ENCODE results near the gene ZSCAN31. TPM values are rescaled to one million over a fixed set of nuclear protein-coding genes. Genes with fewer than 3 reads are reported as not detected.
"Not testable (repeated sequence)": the region's sequence is repeated elsewhere in the genome, so short reads cannot be mapped to it uniquely, and the experiment has no call there.

Gene ZSCAN31
- 3.3 and 10.8 TPM in 2 replicates for total RNA-seq

DNA sequence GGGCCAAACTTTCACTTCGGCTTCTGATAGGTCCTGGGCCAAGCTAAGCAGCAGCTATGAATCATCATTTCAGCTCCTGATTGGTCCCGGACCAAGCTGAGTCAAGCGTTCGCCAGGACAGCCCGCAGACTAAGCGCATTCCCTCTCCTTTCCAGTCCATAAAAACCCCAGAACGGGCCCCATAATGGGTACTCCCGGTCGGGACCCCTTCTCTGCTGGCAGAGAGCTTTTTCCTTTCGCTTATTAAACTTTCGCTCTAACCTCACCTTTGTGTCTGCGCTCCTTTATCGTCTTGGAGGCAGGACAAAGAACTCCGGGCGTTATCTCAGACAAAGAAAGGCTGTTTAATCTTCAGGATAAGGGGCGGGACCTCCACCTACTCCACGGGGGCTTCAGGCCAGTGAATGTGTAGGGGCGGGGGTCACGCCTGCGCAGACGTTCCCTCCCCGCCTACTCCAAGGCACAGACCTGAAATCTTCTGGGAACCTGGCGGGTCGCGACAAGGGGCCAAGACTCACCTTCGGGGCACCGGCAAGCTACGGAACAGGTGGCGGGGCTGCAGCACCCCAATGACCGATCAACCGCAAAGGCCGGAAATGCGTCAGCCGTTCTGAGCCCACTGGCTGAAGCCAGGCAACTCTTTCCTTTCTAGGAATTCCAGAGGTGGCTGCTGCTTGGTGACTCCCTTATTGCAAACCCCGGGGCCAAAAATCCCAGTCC lies at the start of gene ZSCAN31:
ZSCAN31 (minus strand) TSS at position 585 of the 720 bp plus-strand sequence. CDS start 6,465 bp downstream, outside the sequence.
- DNase-seq (ENCODE audit: low read depth) = peak; percentile 98

DNA sequence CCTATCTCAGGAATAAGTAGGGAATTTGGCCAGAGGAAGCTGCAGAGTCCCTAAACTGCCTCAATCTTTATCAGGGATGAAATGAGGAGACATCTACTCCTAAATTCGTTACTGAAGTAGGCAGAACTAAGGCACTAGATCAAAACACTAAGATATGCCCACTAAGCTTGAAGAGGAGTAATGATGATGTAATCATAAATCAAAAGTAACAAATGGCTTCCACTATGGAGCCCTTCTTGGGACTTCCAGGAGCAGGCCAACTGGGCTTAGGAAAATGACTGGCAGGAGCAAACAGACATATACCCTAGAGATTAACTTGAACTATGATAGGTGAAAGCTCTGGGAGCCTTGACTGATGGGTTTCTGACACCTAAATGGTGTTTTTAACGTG lies 48.2 kb upstream of the ZSCAN31 start:
- no peak for DNase-seq (ENCODE audit: low read depth)

- peak; percentile 79 for DNase-seq (ENCODE audit: low read depth)
Measured at GRCh38 chr6:28383235-28384142, 47.5 kb upstream of the ZSCAN31 start.

DNA sequence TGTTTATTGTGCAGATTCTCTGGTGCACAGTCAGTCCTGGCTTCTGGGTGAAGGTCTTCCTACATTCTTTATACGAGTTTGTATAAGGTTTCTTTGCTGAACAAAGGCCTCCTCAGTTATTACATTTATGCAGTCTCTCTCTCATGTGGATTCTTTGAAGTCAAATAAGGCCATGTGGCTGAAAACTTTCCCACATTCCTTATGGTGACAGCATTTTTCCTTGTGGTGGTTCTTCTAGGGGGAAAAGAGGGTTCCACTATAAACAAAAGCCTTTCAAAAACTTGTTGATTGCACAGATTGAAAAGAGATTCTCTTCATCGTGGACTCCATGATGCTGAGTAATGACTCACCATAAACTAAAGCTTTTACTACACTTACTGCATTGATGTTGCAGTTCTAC lies 44.4 kb upstream of the ZSCAN31 start:
- DNase-seq (ENCODE audit: low read depth) = no peak

DNA sequence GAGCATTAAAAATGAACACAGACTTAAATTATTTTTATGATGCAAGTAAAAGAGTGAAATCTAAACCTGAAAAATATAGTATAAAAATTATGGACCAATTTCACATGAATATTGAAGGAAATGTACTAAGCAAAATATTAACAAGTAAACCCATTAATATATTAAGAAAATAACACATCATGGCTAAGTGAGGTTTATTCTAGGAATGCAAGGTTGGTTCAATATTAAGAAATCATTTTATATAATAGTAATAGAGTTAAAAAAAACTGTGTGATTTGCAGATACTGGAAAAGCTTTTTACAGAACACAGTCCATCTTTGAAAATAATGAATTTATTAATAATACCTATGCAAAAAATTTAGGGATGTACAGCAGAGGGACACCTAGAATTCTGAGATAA lies 42.7 kb upstream of the ZSCAN31 start:
- DNase-seq (ENCODE audit: low read depth) = no peak

- DNase-seq (ENCODE audit: low read depth) = no peak
Measured at GRCh38 chr6:28377879-28378278, 41.9 kb upstream of the ZSCAN31 start.

- DNase-seq (ENCODE audit: low read depth) = no peak
Measured at GRCh38 chr6:28373925-28374324, 38.0 kb upstream of the ZSCAN31 start.

DNA sequence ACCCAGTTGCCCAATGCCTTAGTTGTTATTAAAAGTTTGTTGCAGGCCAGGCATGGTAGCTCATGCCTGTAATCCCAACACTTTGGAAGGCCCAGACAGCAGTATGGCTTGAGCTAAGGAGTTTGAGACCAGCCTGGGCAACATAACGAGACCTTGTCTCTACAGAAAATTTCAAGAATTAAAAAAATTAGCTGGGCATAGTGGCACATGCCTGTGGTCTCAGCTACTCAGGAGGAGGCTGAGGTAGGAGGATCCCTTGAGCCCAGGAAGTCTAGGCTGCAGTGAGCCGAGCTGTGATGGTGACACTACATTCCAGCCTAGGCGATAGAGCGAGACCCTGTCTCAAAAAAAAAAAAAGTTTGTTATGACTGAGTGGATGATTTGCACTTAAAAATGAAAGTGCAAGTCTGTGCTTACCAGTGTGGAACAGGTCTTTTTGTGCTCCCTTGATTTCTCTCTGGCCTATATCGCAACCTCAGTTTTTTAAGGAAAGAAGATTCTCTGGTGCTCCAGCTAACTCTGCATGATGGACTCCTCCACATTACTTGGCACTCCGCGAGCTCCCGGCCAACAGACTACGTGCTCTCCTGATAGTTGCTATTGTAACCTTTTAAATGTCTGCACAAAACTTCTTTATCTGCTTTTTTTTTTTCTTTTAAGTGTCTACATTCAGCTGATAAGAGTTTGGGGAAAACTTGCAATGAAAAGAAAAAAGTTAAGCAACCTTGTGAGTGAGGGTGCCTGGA lies 35.9 kb upstream of the ZSCAN31 start:
- DNase-seq (ENCODE audit: low read depth) = peak; percentile 36

- no peak for DNase-seq (ENCODE audit: low read depth)
Measured at GRCh38 chr6:28371280-28371679, 35.3 kb upstream of the ZSCAN31 start.

GRCh38 chr6:28370440-28370839 lies 34.5 kb upstream of the ZSCAN31 start:
- no peak for DNase-seq (ENCODE audit: low read depth)

GRCh38 chr6:28369463-28369862 lies 33.5 kb upstream of the ZSCAN31 start:
- no peak for DNase-seq (ENCODE audit: low read depth)

DNA sequence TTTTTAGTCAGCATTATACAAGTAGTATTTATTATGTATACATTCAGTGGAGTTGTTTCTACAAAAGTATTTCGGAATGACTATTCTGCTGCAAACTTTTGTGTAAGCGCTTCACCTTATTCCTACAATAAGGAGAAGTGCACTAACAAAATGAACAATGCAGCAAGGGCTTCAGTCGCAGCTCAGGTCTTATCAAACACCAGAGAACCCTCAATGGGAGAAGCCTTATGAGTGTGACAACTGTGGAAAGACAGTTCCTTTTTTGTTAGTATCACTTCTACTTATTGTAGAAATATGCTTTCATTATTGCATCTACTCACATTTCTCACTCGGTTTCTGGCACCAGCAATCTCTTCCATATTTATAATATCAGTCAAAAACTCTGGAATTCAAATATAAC lies 32.6 kb upstream of the ZSCAN31 start:
- DNase-seq (ENCODE audit: low read depth) = no peak

DNA sequence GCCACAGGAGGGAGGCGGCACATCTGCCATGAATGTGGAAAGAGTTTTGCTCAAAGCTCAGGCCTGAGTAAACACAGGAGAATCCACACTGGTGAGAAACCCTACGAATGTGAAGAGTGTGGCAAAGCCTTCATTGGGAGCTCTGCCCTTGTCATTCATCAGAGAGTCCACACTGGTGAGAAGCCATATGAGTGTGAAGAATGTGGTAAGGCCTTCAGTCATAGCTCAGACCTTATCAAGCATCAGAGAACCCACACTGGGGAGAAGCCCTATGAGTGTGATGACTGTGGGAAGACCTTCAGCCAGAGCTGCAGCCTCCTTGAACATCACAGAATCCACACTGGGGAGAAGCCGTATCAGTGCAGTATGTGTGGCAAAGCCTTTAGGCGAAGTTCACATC lies 29.6 kb upstream of the ZSCAN31 start:
- not testable (repeated sequence) for DNase-seq (ENCODE audit: low read depth)

DNA sequence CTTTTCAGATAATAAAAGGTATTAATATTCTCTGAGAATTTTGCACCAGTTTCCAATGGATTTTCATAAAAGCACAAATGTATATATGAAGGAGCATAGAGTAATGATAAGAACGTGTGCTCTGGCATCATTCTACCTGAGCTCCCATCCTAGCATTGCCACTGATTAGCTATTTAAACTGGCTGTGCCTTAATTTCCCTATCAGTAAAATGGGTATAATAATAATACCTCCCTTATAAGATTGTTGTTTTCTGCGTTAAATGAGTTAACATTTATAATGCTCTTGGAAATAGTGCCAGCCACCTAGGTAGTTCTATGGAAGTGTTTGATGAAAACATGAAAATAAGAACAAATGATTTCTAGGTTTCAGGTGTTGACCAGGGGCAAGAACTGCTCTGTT lies 25.0 kb upstream of the ZSCAN31 start:
- no peak for DNase-seq (ENCODE audit: low read depth)

DNA sequence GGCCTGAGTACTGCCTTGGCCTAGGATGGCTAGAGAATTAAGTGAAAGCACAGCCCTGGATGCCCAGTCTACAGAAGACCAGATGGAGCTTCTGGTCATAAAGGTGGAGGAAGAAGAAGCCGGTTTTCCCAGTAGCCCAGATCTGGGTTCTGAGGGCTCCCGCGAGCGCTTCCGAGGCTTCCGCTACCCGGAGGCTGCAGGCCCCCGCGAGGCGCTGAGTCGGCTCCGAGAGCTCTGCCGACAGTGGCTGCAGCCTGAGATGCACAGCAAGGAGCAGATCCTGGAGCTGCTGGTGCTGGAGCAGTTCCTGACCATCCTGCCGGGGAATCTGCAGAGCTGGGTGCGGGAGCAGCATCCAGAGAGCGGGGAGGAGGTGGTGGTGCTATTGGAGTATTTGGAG lies 23.6 kb upstream of the ZSCAN31 start:
- DNase-seq (ENCODE audit: low read depth) = not testable (repeated sequence)

GRCh38 chr6:28357036-28357435 lies 21.1 kb upstream of the ZSCAN31 start:
- no peak for DNase-seq (ENCODE audit: low read depth)

DNA sequence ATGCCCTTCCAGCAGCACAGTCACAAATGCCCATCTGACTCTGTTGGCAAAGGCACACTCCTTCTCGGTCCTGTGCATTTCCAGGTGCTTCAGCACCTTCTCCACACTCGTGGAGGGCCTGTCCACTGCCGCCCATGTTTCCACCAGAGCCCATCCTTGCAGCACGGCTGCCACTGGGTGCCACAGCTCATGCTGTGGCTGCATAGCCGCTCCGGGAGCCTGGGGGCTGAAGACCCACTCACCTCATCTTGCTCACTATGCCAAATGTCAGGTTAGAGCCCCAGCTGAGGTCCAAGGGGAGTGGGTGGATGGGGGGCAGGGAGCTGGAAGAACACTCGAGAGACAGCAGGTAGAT lies 20.7 kb upstream of the ZSCAN31 start:
- no peak for DNase-seq (ENCODE audit: low read depth)

GRCh38 chr6:28355743-28356665 lies 20.1 kb upstream of the ZSCAN31 start:
- peak; percentile 90 for DNase-seq (ENCODE audit: low read depth)

- no peak for DNase-seq (ENCODE audit: low read depth)
Measured at GRCh38 chr6:28354688-28355554, 19.0 kb upstream of the ZSCAN31 start.

GRCh38 chr6:28353981-28354676 lies 18.2 kb upstream of the ZSCAN31 start:
- DNase-seq (ENCODE audit: low read depth) = peak; percentile 84
